H1 (cell line): Measurements from ENCODE around the gene HMGB4. TPM values are rescaled to one million over a fixed set of nuclear protein-coding genes. Genes with fewer than 3 reads are reported as not detected.

ENCODE experiments used
- CTCF ChIA-PET: fragments of 300-600 bp; sonication (Branson Sonifier 250); formaldehyde crosslinking; loops from one replicate; lab custom pipeline; 2021; ENCODE audit not compliant: partially characterized antibody; lab: Charles Lee
- POLR2A ChIA-PET: fragments of 300-600 bp; sonication (Branson Sonifier 250); formaldehyde crosslinking; loops from one replicate; lab custom pipeline; 2021; ENCODE audit warnings: inconsistent platforms; ENCODE audit not compliant: partially characterized antibody; lab: Charles Lee
- DNase-seq, 2 experiments: peaks; one replicate each; pipeline versions ENCODE4 v3.0.0 to v3.0.0-alpha.2; 2010 to 2022; ENCODE audit warnings: low spot score in 2 of 2, low read depth in 1 of 2, mixed read lengths in 1 of 2
- FAIRE-seq: peaks from 2 replicates; lab custom pipeline; 2011; peaks lifted over from hg19 to GRCh38; lab: Jason Lieb, UNC
- H2AFZ ChIP-seq: 2 replicates; pipeline ENCODE4 v1.8.1; 2012; ENCODE audit warnings: low read length, inconsistent platforms
- H2AK5ac ChIP-seq: 2 replicates; pipeline ENCODE4 v1.6.1; 2013; ENCODE audit warnings: low read depth, low read length
- H2BK120ac ChIP-seq: replicated peaks from 2 replicates; pipeline ENCODE3; 2013; ENCODE audit warnings: low read depth, low read length, inconsistent platforms
- H2BK12ac ChIP-seq: 2 replicates; pipeline ENCODE4 v1.6.1; 2013; ENCODE audit warnings: low read depth, low read length
- H2BK15ac ChIP-seq: 2 replicates; pipeline ENCODE4 v1.6.1; 2013; ENCODE audit warnings: low read length
- H2BK20ac ChIP-seq: 2 replicates; pipeline ENCODE4 v1.6.1; 2013; ENCODE audit warnings: low read length
- H2BK5ac ChIP-seq: 2 replicates; pipeline ENCODE4 v1.6.1; 2013; ENCODE audit warnings: low read depth, low read length
- H3K14ac ChIP-seq: 2 replicates; pipeline ENCODE4 v1.6.1; 2013; ENCODE audit warnings: inconsistent platforms; ENCODE audit not compliant: insufficient read length
- H3K18ac ChIP-seq: 2 replicates; pipeline ENCODE4 v1.6.1; 2013; ENCODE audit warnings: low read length; ENCODE audit errors: extremely low read depth
- H3K23ac ChIP-seq: 2 replicates; pipeline ENCODE4 v1.6.1; 2013; ENCODE audit warnings: inconsistent platforms; ENCODE audit not compliant: insufficient read length
- H3K23me2 ChIP-seq: 2 replicates; pipeline ENCODE4 v1.6.1; 2013; ENCODE audit warnings: low read depth, low read length
- H3K27ac ChIP-seq: 2 replicates; pipeline ENCODE4 v1.6.1; 2011; ENCODE audit warnings: low read depth, low read length, inconsistent platforms
- H3K27me3 ChIP-seq, 4 experiments: replicated peaks in 1 of 4; 1 replicate in 1 of 4; 2 replicates in 3 of 4; pipeline versions ENCODE4 v1.6.1 to v1.8.1; 2011 to 2013; ENCODE audit warnings: low read length in 3 of 4, mild to moderate bottlenecking in 3 of 4, inconsistent platforms in 2 of 4, mixed read lengths in 2 of 4, moderate library complexity in 1 of 4; ENCODE audit not compliant: control insufficient read depth in 3 of 4, insufficient read depth in 3 of 4; ENCODE audit errors: extremely low read depth in 1 of 4
- H3K36me3 ChIP-seq, 4 experiments: 2 replicates each; pipeline versions ENCODE4 v1.6.1 to v1.8.1; 2011 to 2013; ENCODE audit warnings: mild to moderate bottlenecking in 4 of 4, low read length in 3 of 4, moderate library complexity in 2 of 4, control low read depth in 1 of 4, inconsistent platforms in 1 of 4; ENCODE audit not compliant: insufficient read depth in 4 of 4, control insufficient read depth in 2 of 4
- H3K4ac ChIP-seq: replicated peaks from 2 replicates; pipeline ENCODE3; 2013; ENCODE audit warnings: low read length, low read depth, mixed read lengths, inconsistent platforms; ENCODE audit not compliant: insufficient read length
- H3K4me1 ChIP-seq, 4 experiments: replicated peaks in 1 of 4; 1 replicate in 1 of 4; 2 replicates in 3 of 4; pipeline versions ENCODE4 v1.6.1 to v1.8.1; 2011 to 2013; ENCODE audit warnings: low read length in 3 of 4, inconsistent platforms in 2 of 4, mixed read lengths in 1 of 4; ENCODE audit not compliant: insufficient read depth in 4 of 4, control insufficient read depth in 3 of 4
- H3K4me2 ChIP-seq, 2 experiments: 2 replicates each; pipeline versions ENCODE4 v1.6.1 to v1.8.1; 2011 to 2013; ENCODE audit warnings: low read depth in 2 of 2, low read length in 2 of 2, control low read depth in 1 of 2, inconsistent platforms in 1 of 2, mild to moderate bottlenecking in 1 of 2; ENCODE audit not compliant: insufficient read depth in 1 of 2
- H3K4me3 ChIP-seq, 4 experiments: fragments of 200-600, 300-600 bp in 1 of 4; sonication (generic), shearing (Covaris generic), sonication (Bioruptor Twin) in 1 of 4; 2 replicates each; pipeline versions ENCODE4 v1.5.1 to v1.8.1; 2011 to 2016; ENCODE audit warnings: low read length in 4 of 4, low read depth in 3 of 4, control low read depth in 2 of 4, inconsistent platforms in 2 of 4, mild to moderate bottlenecking in 2 of 4, mixed read lengths in 1 of 4, moderate library complexity in 1 of 4; ENCODE audit not compliant: insufficient read depth in 2 of 4; ENCODE audit errors: extremely low read depth in 1 of 4
- H3K56ac ChIP-seq: replicated peaks from 2 replicates; pipeline ENCODE3; 2013; ENCODE audit warnings: low read depth, mild to moderate bottlenecking, mixed read lengths, low read length, inconsistent platforms; ENCODE audit not compliant: insufficient read length
- H3K79me1 ChIP-seq: 2 replicates; pipeline ENCODE4 v1.6.1; 2013; ENCODE audit warnings: low read depth, low read length, control low read depth
- H3K79me2 ChIP-seq, 2 experiments: 2 replicates each; pipeline versions ENCODE4 v1.6.1 to v1.8.1; 2012 to 2013; ENCODE audit warnings: low read length in 2 of 2, mild to moderate bottlenecking in 2 of 2, inconsistent platforms in 1 of 2; ENCODE audit not compliant: insufficient read depth in 2 of 2, control insufficient read depth in 1 of 2
- H3K9ac ChIP-seq, 4 experiments: replicated peaks in 1 of 4; 1 replicate in 1 of 4; 2 replicates in 3 of 4; pipeline versions ENCODE4 v1.6.1 to v1.8.1; 2011 to 2013; ENCODE audit warnings: low read depth in 3 of 4, low read length in 3 of 4, control low read depth in 2 of 4, mild to moderate bottlenecking in 2 of 4, moderate library complexity in 2 of 4, inconsistent platforms in 1 of 4; ENCODE audit errors: extremely low read depth in 1 of 4
- H3K9me3 ChIP-seq, 2 experiments: 2 replicates each; pipeline versions ENCODE4 v1.6.1 to v1.8.1; 2012 to 2013; ENCODE audit warnings: mild to moderate bottlenecking in 2 of 2, moderate library complexity in 2 of 2, control low read depth in 1 of 2, inconsistent platforms in 1 of 2, low read depth in 1 of 2, low read length in 1 of 2, mixed read lengths in 1 of 2; ENCODE audit not compliant: insufficient read depth in 2 of 2
- H4K20me1 ChIP-seq, 2 experiments: replicated peaks in 1 of 2; 2 replicates each; pipeline versions ENCODE3 to v1.8.1; 2011 to 2013; ENCODE audit warnings: inconsistent platforms in 2 of 2, low read length in 2 of 2, mild to moderate bottlenecking in 1 of 2; ENCODE audit not compliant: insufficient read depth in 2 of 2, control insufficient read depth in 1 of 2
- H4K5ac ChIP-seq: 2 replicates; pipeline ENCODE4 v1.6.1; 2013; ENCODE audit warnings: low read length, low read depth, mixed read lengths, inconsistent platforms; ENCODE audit not compliant: insufficient read length
- H4K8ac ChIP-seq: 2 replicates; pipeline ENCODE4 v1.8.0; 2013; ENCODE audit warnings: mild to moderate bottlenecking, moderate library complexity, low read length, inconsistent platforms; ENCODE audit not compliant: insufficient read depth; ENCODE audit errors: extremely low read depth
- H4K91ac ChIP-seq: replicated peaks from 2 replicates; pipeline ENCODE3; 2013; ENCODE audit warnings: low read length, mixed read lengths, inconsistent platforms; ENCODE audit not compliant: insufficient read length
- CBX5 ChIP-seq: fragments of 300-800, 300-1000 bp; sonication (generic); IDR thresholded peaks from 2 replicates; pipeline ENCODE4 v1.7.1; 2016; ENCODE audit warnings: antibody characterized with exemption, low read length, low read depth
- CBX8 ChIP-seq: fragments of 300-800, 300-1000 bp; sonication (generic); IDR thresholded peaks from 2 replicates; pipeline ENCODE4 v1.7.1; 2016; ENCODE audit warnings: low read depth, low read length, borderline replicate concordance
- CTBP2 ChIP-seq: IDR thresholded peaks from 2 replicates; pipeline ENCODE4 v1.7.0; 2011; ENCODE audit warnings: borderline replicate concordance, mild to moderate bottlenecking, moderate library complexity, mixed read lengths, low read length; ENCODE audit not compliant: insufficient read depth, insufficient read length
- EGR1 ChIP-seq: IDR thresholded peaks from 2 replicates; pipeline ENCODE4 v1.6.1; 2011; ENCODE audit warnings: low read depth, low read length, borderline replicate concordance
- EP300 ChIP-seq, 2 experiments: IDR thresholded peaks; 1 replicate in 1 of 2; 2 replicates in 1 of 2; pipeline ENCODE4 v1.6.1; 2011 to 2012; ENCODE audit warnings: low read depth in 2 of 2, low read length in 2 of 2, mild to moderate bottlenecking in 2 of 2, borderline replicate concordance in 1 of 2, inconsistent platforms in 1 of 2, moderate library complexity in 1 of 2
- EZH2 ChIP-seq: fragments of 200-600 bp; sonication (generic); IDR thresholded peaks from 2 replicates; pipeline ENCODE4 v1.7.1; 2012; ENCODE audit warnings: low read depth, mild to moderate bottlenecking, moderate library complexity, low read length, inconsistent platforms; ENCODE audit not compliant: severe bottlenecking
- GABPA ChIP-seq: IDR thresholded peaks from 2 replicates; pipeline ENCODE4 v1.6.1; 2011; ENCODE audit warnings: mild to moderate bottlenecking, low read length, moderate library complexity, borderline replicate concordance; ENCODE audit not compliant: insufficient read depth
- GTF2F1 ChIP-seq: IDR thresholded peaks from 2 replicates; pipeline ENCODE4 v1.6.1; 2012; ENCODE audit warnings: low read depth, low read length, improper control_type of control experiment, borderline replicate concordance
- JUN ChIP-seq: IDR thresholded peaks from 2 replicates; pipeline ENCODE4 v1.6.1; 2011; ENCODE audit warnings: low read depth, mild to moderate bottlenecking, improper control_type of control experiment, low read length
- KDM5A ChIP-seq: fragments of 200-600 bp; IDR thresholded peaks from 2 replicates; pipeline ENCODE4 v1.7.1; 2012; ENCODE audit warnings: mild to moderate bottlenecking, low read length, inconsistent platforms, mixed read lengths
- POLR2AphosphoS5 ChIP-seq: IDR thresholded peaks from 2 replicates; pipeline ENCODE4 v1.6.1; 2011; ENCODE audit warnings: low read depth, low read length
- RBBP5 ChIP-seq: IDR thresholded peaks from 2 replicates; pipeline ENCODE4 v1.7.1; 2012; ENCODE audit warnings: low read depth, mild to moderate bottlenecking, inconsistent platforms, low read length, moderate library complexity, borderline replicate concordance
- SP2 ChIP-seq: IDR thresholded peaks from 2 replicates; pipeline ENCODE4 v1.6.1; 2012; ENCODE audit warnings: mild to moderate bottlenecking, low read length, inconsistent platforms
- TAF1 ChIP-seq: IDR thresholded peaks from 2 replicates; pipeline ENCODE4 v1.6.1; 2011; ENCODE audit warnings: mild to moderate bottlenecking, low read depth, low read length
- whole genome bisulfite sequencing, 2 experiments: shearing (Covaris generic) in 1 of 2; methylation state at CpG; one replicate each; pipeline versions ENCODE4 v1.1.6 to v1.1.7; 2013 to 2015; ENCODE audit warnings: low lambda C conversion rate in 2 of 2, mixed read lengths in 2 of 2, inconsistent platforms in 1 of 2, low coverage in 1 of 2, missing lambda C conversion rate in 1 of 2; ENCODE audit not compliant: insufficient replicate concordance in 2 of 2, insufficient coverage in 1 of 2, insufficient read length in 1 of 2; ENCODE audit errors: extremely low coverage in 1 of 2, missing lambda C conversion rate in 1 of 2; 5-methylcytosine and 5-hydroxymethylcytosine counted together
- polyA plus RNA-seq, 7 experiments: library from polyadenylated mRNA; depleted of rRNA in 3 of 7; stranded (reverse) in 5 of 7; unstranded in 2 of 7; fragments of >200 nt in 5 of 7; fragments of 200-250 nt in 2 of 7; gene quantifications; 1 replicate in 5 of 7; 2 replicates in 1 of 7; 4 replicates in 1 of 7; pipeline versions ENCODE4 v1.2.1 to v1.2.3, GENCODE V29; 2011 to 2013; ENCODE audit warnings: missing spikeins in 2 of 7, mixed read lengths in 2 of 7
- total RNA-seq: library from RNA; stranded (reverse); fragmentation: NEBNext Ultra II Directional; extraction: Animal tissue kit (Norgen Biotek cat#: 25700); gene quantifications from 2 replicates; pipeline ENCODE4 v1.2.1, GENCODE V29; 2021

The HMGB4 gene
- total and polyA plus RNA-seq, 2 of the 8 experiments (the other 6 are each of a cell fraction or from before 2014, with no cell fraction given), result not detected

DNA sequence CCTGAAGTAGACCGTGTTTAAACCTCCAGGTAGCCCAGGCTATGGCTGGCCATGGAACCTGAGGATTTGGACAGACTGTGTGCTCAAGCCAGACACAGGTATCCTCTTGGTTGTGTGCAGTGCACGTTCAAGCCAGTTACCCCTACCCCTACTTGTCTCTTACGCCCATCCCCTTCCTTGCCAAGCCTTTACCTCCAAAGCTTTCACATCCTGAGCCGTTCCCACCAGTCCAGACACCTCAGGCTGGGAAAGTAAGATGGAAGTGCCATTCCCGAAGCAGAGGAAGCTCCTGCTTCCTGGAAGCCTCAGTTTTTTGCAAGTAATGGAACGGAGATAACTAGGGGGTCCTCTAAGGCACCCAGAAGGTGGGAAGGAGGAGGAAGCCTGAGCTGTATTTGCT lies 41.5 kb upstream of the HMGB4 start:
- H3K36me3 ChIP-seq, result no peaks in the 10 kb centered on the region; a peak in 2 of 8 replicates
- H2BK15ac ChIP-seq, result no peak overlapping the region
- no peak overlapping the region for H3K4me2 ChIP-seq
- H3K4me3 ChIP-seq, result no peak overlapping the region
- H3K23me2 ChIP-seq, result no peaks in the 10 kb centered on the region
- H3K4ac ChIP-seq, result no peak overlapping the region
- no peak overlapping the region for H3K56ac ChIP-seq
- H2AK5ac ChIP-seq, result no peak overlapping the region
- H2BK12ac ChIP-seq, result no peak overlapping the region
- no peak overlapping the region for H3K27ac ChIP-seq
- H2BK5ac ChIP-seq, result no peak overlapping the region
- H3K79me1 ChIP-seq, result no peaks in the 10 kb centered on the region
- no peak overlapping the region for H4K8ac ChIP-seq
- H3K79me2 ChIP-seq, result no peaks in the 10 kb centered on the region
- H3K9me3 ChIP-seq, result no peaks in the 10 kb centered on the region; a peak in 1 of 4 replicates
- no peaks in the 10 kb centered on the region for H3K4me1 ChIP-seq
- H2AFZ ChIP-seq, result no peak overlapping the region
- POLR2A ChIA-PET, result no interaction called here
- FAIRE-seq (no peak), DNase-seq (no peak)
- no peak overlapping the region for H3K14ac ChIP-seq
- no peak overlapping the region for H2BK120ac ChIP-seq
- H3K9ac ChIP-seq, result no peak overlapping the region
- no peak overlapping the region for H3K18ac ChIP-seq
- 76% methylated on average over 6 of the region's 6 CpGs; no CpG with 5 or more reads in 1 of the 2 experiments for WGBS, 2 experiments
- no peak overlapping the region for H4K5ac ChIP-seq
- no peaks in the 10 kb centered on the region for H3K27me3 ChIP-seq
- CTCF ChIA-PET, result no interaction called here
- no peaks in the 10 kb centered on the region for H4K20me1 ChIP-seq
- no peak for TF ChIP-seq EP300 (IDR thresholded peaks at IDR 0.05; ENCODE audit: borderline replicate concordance in 1 of 2, low read depth in 2 of 2, low read length in 2 of 2)
- no peak for TF ChIP-seq KDM5A
- no peak for TF ChIP-seq SP2
- TF ChIP-seq CTBP2, result no peak
- TF ChIP-seq GABPA, result no peak
- no peak for TF ChIP-seq GTF2F1
- no peak for TF ChIP-seq EGR1
- TF ChIP-seq CBX5, result no peak
- no peak for TF ChIP-seq POLR2AphosphoS5
- no peak for TF ChIP-seq TAF1
- no peak for TF ChIP-seq EZH2
- no peak for TF ChIP-seq RBBP5
- TF ChIP-seq JUN, result no peak
- no peak for TF ChIP-seq CBX8
- no peak overlapping the region for H4K91ac ChIP-seq
- H3K23ac ChIP-seq, result no peak overlapping the region
- no peak overlapping the region for H2BK20ac ChIP-seq
